Astrocyte (in vitro differentiated cells and primary cell): ENCODE measurements around the gene P4HA2.

Source experiments
- EZH2 ChIP-seq: IDR thresholded peaks from 2 replicates; pipeline ENCODE4 v1.6.1; 2012; ENCODE audit warnings: mild to moderate bottlenecking, low read length, inconsistent platforms; ENCODE audit not compliant: insufficient read depth
- TF ChIP-seq, protein P1 (sequence below): IDR thresholded peaks from 2 replicates; pipeline ENCODE4 v1.5.1; 2011; ENCODE audit warnings: low read depth, mild to moderate bottlenecking, inconsistent platforms, low read length, moderate library complexity; ENCODE audit not compliant: insufficient read depth

DNA sequence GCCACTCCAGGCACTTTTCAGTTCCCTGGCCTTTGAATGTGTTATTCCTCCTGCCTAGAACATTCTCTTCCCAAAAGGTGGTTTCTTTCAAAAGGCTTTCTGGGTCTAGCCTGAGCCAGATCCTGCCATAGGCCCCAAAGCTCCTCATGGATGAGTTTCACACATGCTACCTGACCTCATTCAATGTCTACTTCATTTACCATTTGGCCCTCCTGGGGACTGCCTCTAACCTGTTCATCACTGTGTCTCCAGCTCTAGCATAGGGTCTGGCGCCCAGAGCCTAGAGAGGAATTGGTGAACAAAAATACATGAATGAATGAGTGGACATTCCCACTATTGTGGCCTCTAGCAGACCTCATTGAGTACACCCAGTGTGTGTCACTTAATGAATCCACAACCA lies 5.4 kb upstream of the P4HA2 start:
- TF ChIP-seq, protein P1, sequence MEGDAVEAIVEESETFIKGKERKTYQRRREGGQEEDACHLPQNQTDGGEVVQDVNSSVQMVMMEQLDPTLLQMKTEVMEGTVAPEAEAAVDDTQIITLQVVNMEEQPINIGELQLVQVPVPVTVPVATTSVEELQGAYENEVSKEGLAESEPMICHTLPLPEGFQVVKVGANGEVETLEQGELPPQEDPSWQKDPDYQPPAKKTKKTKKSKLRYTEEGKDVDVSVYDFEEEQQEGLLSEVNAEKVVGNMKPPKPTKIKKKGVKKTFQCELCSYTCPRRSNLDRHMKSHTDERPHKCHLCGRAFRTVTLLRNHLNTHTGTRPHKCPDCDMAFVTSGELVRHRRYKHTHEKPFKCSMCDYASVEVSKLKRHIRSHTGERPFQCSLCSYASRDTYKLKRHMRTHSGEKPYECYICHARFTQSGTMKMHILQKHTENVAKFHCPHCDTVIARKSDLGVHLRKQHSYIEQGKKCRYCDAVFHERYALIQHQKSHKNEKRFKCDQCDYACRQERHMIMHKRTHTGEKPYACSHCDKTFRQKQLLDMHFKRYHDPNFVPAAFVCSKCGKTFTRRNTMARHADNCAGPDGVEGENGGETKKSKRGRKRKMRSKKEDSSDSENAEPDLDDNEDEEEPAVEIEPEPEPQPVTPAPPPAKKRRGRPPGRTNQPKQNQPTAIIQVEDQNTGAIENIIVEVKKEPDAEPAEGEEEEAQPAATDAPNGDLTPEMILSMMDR: no peak
- no peak for TF ChIP-seq EZH2
